H9 (cell line): ENCODE results near the gene LTB4R. TPM values are rescaled to one million over a fixed set of nuclear protein-coding genes. Genes with fewer than 3 reads are reported as not detected.
A peak's percentile ranks its signal among the peaks of the same experiment; 100 is the strongest.

ENCODE experiments used
- DNase-seq: peaks from one replicate; pipeline ENCODE4 v3.0.0-alpha.2; 2017
- H2AFZ ChIP-seq: one replicate; pipeline ENCODE4 v1.6.1; 2013; ENCODE audit warnings: mild to moderate bottlenecking, low read length, control low read depth, moderate library complexity
- H2AK5ac ChIP-seq: 2 replicates; pipeline ENCODE4 v1.6.1; 2013; ENCODE audit warnings: low read length, control low read depth, mixed read lengths; ENCODE audit not compliant: insufficient read length
- H2BK120ac ChIP-seq: one replicate; pipeline ENCODE4 v1.6.1; 2013; ENCODE audit warnings: low read depth, mild to moderate bottlenecking, low read length, control low read depth, inconsistent platforms; ENCODE audit not compliant: poor library complexity, severe bottlenecking
- H2BK12ac ChIP-seq: 2 replicates; pipeline ENCODE4 v1.6.1; 2013; ENCODE audit warnings: low read length, control low read depth, mixed read lengths, low read depth; ENCODE audit not compliant: insufficient read length
- H2BK15ac ChIP-seq: 2 replicates; pipeline ENCODE4 v1.6.1; 2013; ENCODE audit warnings: low read depth, low read length, control low read depth
- H2BK20ac ChIP-seq: one replicate; pipeline ENCODE4 v1.6.1; 2013; ENCODE audit warnings: low read depth, mild to moderate bottlenecking, low read length, control low read depth, inconsistent platforms; ENCODE audit not compliant: poor library complexity, severe bottlenecking
- H2BK5ac ChIP-seq: 2 replicates; pipeline ENCODE4 v1.6.1; 2013; ENCODE audit warnings: low read length, control low read depth, mixed read lengths; ENCODE audit not compliant: insufficient read length
- H3K14ac ChIP-seq: 2 replicates; pipeline ENCODE4 v1.6.1; 2013; ENCODE audit warnings: low read length, control low read depth; ENCODE audit not compliant: insufficient read depth
- H3K18ac ChIP-seq: 2 replicates; pipeline ENCODE4 v1.6.1; 2013; ENCODE audit warnings: low read depth, mild to moderate bottlenecking, mixed read lengths, low read length, control low read depth; ENCODE audit not compliant: insufficient read length
- H3K23ac ChIP-seq: 2 replicates; pipeline ENCODE4 v1.6.1; 2013; ENCODE audit warnings: low read length, control low read depth, mixed read lengths, low read depth; ENCODE audit not compliant: insufficient read length
- H3K23me2 ChIP-seq: 2 replicates; pipeline ENCODE4 v1.6.1; 2013; ENCODE audit warnings: low read depth, mild to moderate bottlenecking, mixed read lengths, low read length, control low read depth; ENCODE audit not compliant: insufficient read length, poor library complexity, severe bottlenecking
- H3K27ac ChIP-seq: 2 replicates; pipeline ENCODE4 v1.5.1; 2013; ENCODE audit warnings: low read length, control low read depth, mixed read lengths, low read depth; ENCODE audit not compliant: insufficient read length
- H3K27me3 ChIP-seq: 2 replicates; pipeline ENCODE4 v1.6.1; 2013; ENCODE audit warnings: low read length, control low read depth, inconsistent platforms; ENCODE audit not compliant: insufficient read depth
- H3K4ac ChIP-seq: 2 replicates; pipeline ENCODE4 v1.6.1; 2013; ENCODE audit warnings: low read depth, mild to moderate bottlenecking, control low read depth, inconsistent platforms, low read length, moderate library complexity
- H3K4me1 ChIP-seq: 2 replicates; pipeline ENCODE4 v1.6.1; 2013; ENCODE audit warnings: low read length, control low read depth, inconsistent platforms; ENCODE audit not compliant: insufficient read depth
- H3K4me2 ChIP-seq: 2 replicates; pipeline ENCODE4 v1.6.1; 2013; ENCODE audit warnings: low read length, control low read depth, mixed read lengths; ENCODE audit not compliant: insufficient read length, insufficient read depth
- H3K56ac ChIP-seq: 2 replicates; pipeline ENCODE4 v1.6.1; 2013; ENCODE audit warnings: low read depth, mild to moderate bottlenecking, mixed read lengths, low read length, control low read depth; ENCODE audit not compliant: insufficient read length
- H3K79me1 ChIP-seq: 2 replicates; pipeline ENCODE4 v1.6.1; 2013; ENCODE audit warnings: low read depth, mild to moderate bottlenecking, moderate library complexity, low read length, control low read depth, inconsistent platforms; ENCODE audit not compliant: insufficient read depth, poor library complexity, severe bottlenecking
- H3K79me2 ChIP-seq: 2 replicates; pipeline ENCODE4 v1.6.1; 2013; ENCODE audit warnings: low read length, control low read depth, inconsistent platforms; ENCODE audit not compliant: insufficient read depth
- H3K9ac ChIP-seq: 2 replicates; pipeline ENCODE4 v1.6.1; 2013; ENCODE audit warnings: low read length, control low read depth, mixed read lengths; ENCODE audit not compliant: insufficient read length; ENCODE audit errors: extremely low read depth
- H3K9me3 ChIP-seq: one replicate; pipeline ENCODE4 v1.6.1; 2013; ENCODE audit warnings: low read depth, low read length, inconsistent platforms; ENCODE audit not compliant: control insufficient read depth
- H3T11ph ChIP-seq: one replicate; pipeline ENCODE4 v1.6.1; 2013; ENCODE audit warnings: mild to moderate bottlenecking, low read length, control low read depth, inconsistent platforms
- H4K20me1 ChIP-seq: one replicate; pipeline ENCODE4 v1.6.1; 2013; ENCODE audit not compliant: control insufficient read depth, insufficient read length, insufficient read depth
- H4K5ac ChIP-seq: 2 replicates; pipeline ENCODE4 v1.6.1; 2013; ENCODE audit warnings: low read depth, mild to moderate bottlenecking, mixed read lengths, low read length, control low read depth; ENCODE audit not compliant: insufficient read length
- H4K8ac ChIP-seq: replicated peaks from 2 replicates; pipeline ENCODE4 v1.6.1; 2013; ENCODE audit warnings: low read length, control low read depth, mixed read lengths, low read depth; ENCODE audit not compliant: insufficient read length
- H4K91ac ChIP-seq: 2 replicates; pipeline ENCODE4 v1.6.1; 2013; ENCODE audit warnings: low read depth, mild to moderate bottlenecking, moderate library complexity, mixed read lengths, low read length, control low read depth; ENCODE audit not compliant: insufficient read length
- H3K27ac Mint-ChIP-seq, 3 experiments: 2 replicates in 2 of 3; 3 replicates in 1 of 3; pipeline ENCODE4 v1.8.0; 2020 to 2021; ENCODE audit warnings: mixed read lengths in 3 of 3, mild to moderate bottlenecking in 1 of 3, moderate library complexity in 1 of 3
- H3K27me3 Mint-ChIP-seq: 2 replicates; pipeline ENCODE4 v1.8.0; 2021; ENCODE audit warnings: low read depth, mild to moderate bottlenecking, moderate library complexity, mixed read lengths
- H3K36me3 Mint-ChIP-seq, 3 experiments: 2 replicates in 2 of 3; 3 replicates in 1 of 3; pipeline ENCODE4 v1.8.0; 2020 to 2021; ENCODE audit warnings: low read depth in 3 of 3, mixed read lengths in 3 of 3; ENCODE audit not compliant: insufficient read depth in 1 of 3
- H3K4me1 Mint-ChIP-seq, 2 experiments: 2 replicates each; pipeline ENCODE4 v1.8.0; 2020; ENCODE audit warnings: mixed read lengths in 2 of 2
- H3K4me3 Mint-ChIP-seq, 2 experiments: 2 replicates in 1 of 2; 3 replicates in 1 of 2; pipeline ENCODE4 v1.8.0; 2020 to 2021; ENCODE audit warnings: mild to moderate bottlenecking in 2 of 2, mixed read lengths in 2 of 2, moderate library complexity in 1 of 2
- H3K9me3 Mint-ChIP-seq, 2 experiments: 2 replicates in 1 of 2; 3 replicates in 1 of 2; pipeline ENCODE4 v1.8.0; 2020; ENCODE audit warnings: mild to moderate bottlenecking in 2 of 2, mixed read lengths in 2 of 2, moderate library complexity in 1 of 2
- WGBS: extraction: QIAGEN DNeasy Blood & Tissue Kit; methylation state at CpG from one replicate; pipeline ENCODE4 v1.1.7; 2013; ENCODE audit warnings: missing lambda C conversion rate, low lambda C conversion rate, mixed read lengths; ENCODE audit not compliant: insufficient read length; ENCODE audit errors: extremely low coverage; 5-methylcytosine and 5-hydroxymethylcytosine counted together
- total RNA-seq: library from RNA; stranded (reverse); gene quantifications from 2 replicates; pipeline ENCODE4 v1.2.1, GENCODE V29; 2021
- TF ChIP-seq, protein P1 (sequence below): fragments of 200-600 bp; sonication (generic); conservative IDR thresholded peaks from 3 replicates; pipeline ENCODE4 v1.8.0; 2021; ENCODE audit warnings: antibody characterized with exemption, mild to moderate bottlenecking

LTB4R gene
- total RNA-seq, 1 experiment from 2014 or later: 8.9 TPM

GRCh38 chr14:24366413-24366720 lies 55.1 kb downstream of the LTB4R start:
- WGBS: no CpG with 5 or more reads among the region's 16 CpGs
- no peaks in the 10 kb centered on the region for H3K79me2 ChIP-seq
- no peaks in the 10 kb centered on the region for H3K79me1 ChIP-seq
- no peaks in the 10 kb centered on the region for H3K9me3 ChIP-seq
- no peak overlapping the region for H2BK12ac ChIP-seq
- H3K4me1 ChIP-seq: no peaks in the 10 kb centered on the region; the same call in 1 of the 2 replicates
- no peak overlapping the region for H3K18ac ChIP-seq
- no peak overlapping the region for H3K27ac ChIP-seq
- no peak overlapping the region for H3K23ac ChIP-seq
- H2AK5ac ChIP-seq: no peak overlapping the region
- no peak overlapping the region for H4K5ac ChIP-seq
- H3T11ph ChIP-seq: no peak overlapping the region
- Mint-ChIP-seq H3K36me3 (peaks cover 0 to 3% (median 0%) of the 10 kb centered on the region in 3 experiments; a peak in 1 of 7 replicates), H3K9me3 (no peaks in the 10 kb centered on the region), H3K4me3 (peak overlapping the region; percentile 77 to 93), H3K27me3 (peaks cover 34% of the 10 kb centered on the region), H3K27ac (no peak overlapping the region; a peak in 1 of 7 replicates), H3K4me1 (peaks cover 16 to 17% of the 10 kb centered on the region in 2 experiments)
- H4K20me1 ChIP-seq: no peaks in the 10 kb centered on the region
- no peak overlapping the region for H2BK15ac ChIP-seq
- no peak overlapping the region for H3K9ac ChIP-seq
- H3K4ac ChIP-seq: no peak overlapping the region
- peaks cover 19% of the 10 kb centered on the region for H3K23me2 ChIP-seq
- no peak overlapping the region for H2AFZ ChIP-seq
- H2BK5ac ChIP-seq: no peak overlapping the region
- DNase-seq: no peak
- H3K4me2 ChIP-seq: peak overlapping the region; percentile 69
- H2BK120ac ChIP-seq: no peak overlapping the region
- H4K91ac ChIP-seq: no peak overlapping the region
- no peak overlapping the region for H3K56ac ChIP-seq
- no peaks in the 10 kb centered on the region; the same call in 1 of the 2 replicates for H3K27me3 ChIP-seq
- H2BK20ac ChIP-seq: no peak overlapping the region
- H3K14ac ChIP-seq: no peak overlapping the region
- H4K8ac ChIP-seq: no peak overlapping the region
- TF ChIP-seq, protein P1, sequence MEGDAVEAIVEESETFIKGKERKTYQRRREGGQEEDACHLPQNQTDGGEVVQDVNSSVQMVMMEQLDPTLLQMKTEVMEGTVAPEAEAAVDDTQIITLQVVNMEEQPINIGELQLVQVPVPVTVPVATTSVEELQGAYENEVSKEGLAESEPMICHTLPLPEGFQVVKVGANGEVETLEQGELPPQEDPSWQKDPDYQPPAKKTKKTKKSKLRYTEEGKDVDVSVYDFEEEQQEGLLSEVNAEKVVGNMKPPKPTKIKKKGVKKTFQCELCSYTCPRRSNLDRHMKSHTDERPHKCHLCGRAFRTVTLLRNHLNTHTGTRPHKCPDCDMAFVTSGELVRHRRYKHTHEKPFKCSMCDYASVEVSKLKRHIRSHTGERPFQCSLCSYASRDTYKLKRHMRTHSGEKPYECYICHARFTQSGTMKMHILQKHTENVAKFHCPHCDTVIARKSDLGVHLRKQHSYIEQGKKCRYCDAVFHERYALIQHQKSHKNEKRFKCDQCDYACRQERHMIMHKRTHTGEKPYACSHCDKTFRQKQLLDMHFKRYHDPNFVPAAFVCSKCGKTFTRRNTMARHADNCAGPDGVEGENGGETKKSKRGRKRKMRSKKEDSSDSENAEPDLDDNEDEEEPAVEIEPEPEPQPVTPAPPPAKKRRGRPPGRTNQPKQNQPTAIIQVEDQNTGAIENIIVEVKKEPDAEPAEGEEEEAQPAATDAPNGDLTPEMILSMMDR: no peak
